Large intestine (tissue), 3 donors: Measurements from ENCODE around the gene ABHD13. TPM values are rescaled to one million over a fixed set of nuclear protein-coding genes. Genes with fewer than 3 reads are reported as not detected.

Experiments used
- DNase-seq, 2 donors: peaks; one replicate each; pipeline versions ENCODE4 v3.0.0 to v3.0.0-alpha.2; 2013
- H3K27ac ChIP-seq: one replicate; pipeline ENCODE4 v1.5.1; 2013; ENCODE audit warnings: low read length
- H3K27me3 ChIP-seq: 2 replicates; pipeline ENCODE4 v1.6.1; 2013; ENCODE audit warnings: low read length; ENCODE audit not compliant: control insufficient read depth, insufficient read depth
- H3K36me3 ChIP-seq: 2 replicates; pipeline ENCODE4 v1.6.1; 2013; ENCODE audit warnings: low read length; ENCODE audit not compliant: control insufficient read depth, insufficient read depth
- H3K4me1 ChIP-seq: one replicate; pipeline ENCODE4 v1.6.1; 2013; ENCODE audit warnings: low read length; ENCODE audit not compliant: control insufficient read depth, insufficient read depth
- H3K4me3 ChIP-seq: one replicate; pipeline ENCODE4 v1.5.1; 2013; ENCODE audit warnings: low read length
- H3K9me3 ChIP-seq: one replicate; pipeline ENCODE4 v1.6.1; 2013; ENCODE audit warnings: mild to moderate bottlenecking, low read depth, low read length, moderate library complexity; ENCODE audit not compliant: control insufficient read depth
- WGBS: methylation state at CpG from one replicate; pipeline ENCODE4 v1.1.5; 2013; ENCODE audit warnings: low lambda C conversion rate; ENCODE audit not compliant: insufficient coverage; 5-methylcytosine and 5-hydroxymethylcytosine counted together
- polyA plus RNA-seq: library from polyadenylated mRNA; unstranded; fragments of 120-200 nt; gene quantifications from one replicate; pipeline ENCODE4 v1.2.1, GENCODE V29; 2013

Gene ABHD13
- polyA plus RNA-seq, 1 donor, result 12.9 TPM

GRCh38 chr13:108220041-108220440 is 1.8 kb downstream of the ABHD13 start:
- Histone ChIP-seq H3K9me3 (no peaks in the 10 kb centered on the region), H3K27me3 (no peaks in the 10 kb centered on the region), H3K27ac (no peak overlapping the region), H3K36me3 (no peaks in the 10 kb centered on the region), H3K4me1 (peaks cover 7% of the 10 kb centered on the region), H3K4me3 (peak overlapping the region; percentile 76)
- WGBS, result 50% methylated on average over 1 of the region's 1 CpG
- DNase-seq, result peak in 1 of 2 donors; percentile 35

DNA sequence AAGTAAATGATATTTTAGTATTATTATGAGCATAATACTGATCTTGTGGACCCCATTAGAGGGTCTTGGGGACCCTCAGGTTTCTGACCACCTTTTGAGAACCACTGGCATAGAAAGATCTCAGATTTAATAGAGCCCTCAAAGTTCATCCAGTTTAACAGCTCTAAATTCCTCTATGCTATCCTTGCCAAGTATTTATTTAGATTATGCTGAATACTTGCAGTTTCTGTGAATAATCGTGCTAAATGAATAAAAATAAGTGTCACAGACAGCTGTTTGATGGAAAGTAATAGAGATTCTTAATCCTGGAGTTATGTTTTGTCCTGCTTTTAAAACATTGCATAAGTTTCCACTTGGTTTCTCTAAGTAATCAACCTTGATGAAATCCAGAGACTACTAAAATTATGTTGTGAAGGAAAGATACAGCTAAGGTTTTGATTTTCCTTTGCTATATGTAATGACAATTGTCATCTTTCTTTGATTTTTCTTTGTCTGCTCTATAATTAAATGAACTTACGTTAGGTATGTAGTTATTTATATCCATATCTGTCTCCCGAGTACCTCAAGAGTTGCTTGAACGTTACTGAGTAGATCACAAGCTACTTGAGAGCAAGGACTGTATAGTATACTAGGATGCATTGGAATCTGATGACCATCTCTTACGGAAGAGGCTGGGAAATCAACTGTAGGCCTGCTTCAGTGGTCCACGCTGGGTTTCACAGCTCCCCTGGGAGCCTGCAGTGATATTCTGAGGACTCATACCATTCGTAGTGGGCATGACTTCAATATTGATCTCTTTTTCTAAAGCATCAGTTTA is 5.7 kb downstream of the ABHD13 start:
- H3K4me1 ChIP-seq, result peaks cover 6% of the 10 kb centered on the region
- H3K27ac ChIP-seq, result no peak overlapping the region
- no peaks in the 10 kb centered on the region for H3K27me3 ChIP-seq
- no peaks in the 10 kb centered on the region for H3K9me3 ChIP-seq
- no peaks in the 10 kb centered on the region for H3K36me3 ChIP-seq
- no peak overlapping the region for H3K4me3 ChIP-seq
- DNase-seq, result no peak
- WGBS, result 83% methylated on average over 3 of the region's 7 CpGs

GRCh38 chr13:108225440-108225839 is 7.2 kb downstream of the ABHD13 start:
- Histone ChIP-seq H3K36me3 (peaks cover 9% of the 10 kb centered on the region), H3K27ac (no peak overlapping the region), H3K4me3 (no peak overlapping the region), H3K27me3 (no peaks in the 10 kb centered on the region), H3K9me3 (no peaks in the 10 kb centered on the region), H3K4me1 (peaks cover 6% of the 10 kb centered on the region)
- no peak for DNase-seq
- no CpG with 5 or more reads among the region's 1 CpG for WGBS

DNA sequence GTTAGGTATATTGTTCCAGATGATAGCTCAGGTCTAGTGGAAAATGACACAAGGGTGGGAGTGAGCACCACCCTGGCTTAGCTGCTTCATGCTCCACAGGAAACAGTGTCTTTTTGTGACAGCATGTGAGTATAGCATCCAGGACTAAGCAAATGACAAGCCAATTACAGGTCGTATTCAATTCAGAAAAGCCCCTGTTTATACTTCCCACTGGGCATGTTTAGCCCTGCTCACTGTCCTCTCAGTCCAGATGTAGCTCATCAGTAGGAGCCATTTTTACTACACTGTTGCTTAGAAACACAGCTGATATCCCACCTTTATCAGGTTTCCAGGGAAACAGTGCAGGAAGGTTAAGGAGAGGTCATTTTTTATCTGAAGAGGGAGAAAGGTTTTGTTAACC is 8.0 kb downstream of the ABHD13 start:
- H3K9me3 ChIP-seq, result no peaks in the 10 kb centered on the region
- no peak overlapping the region for H3K4me3 ChIP-seq
- DNase-seq, result peak in 1 of 2 donors; percentile 54
- no peak overlapping the region for H3K27ac ChIP-seq
- H3K36me3 ChIP-seq, result peaks cover 9% of the 10 kb centered on the region
- H3K4me1 ChIP-seq, result peaks cover 6% of the 10 kb centered on the region
- H3K27me3 ChIP-seq, result no peaks in the 10 kb centered on the region
- no CpG with 5 or more reads among the region's 1 CpG for WGBS

GRCh38 chr13:108227651-108228272 is 9.6 kb downstream of the ABHD13 start:
- Histone ChIP-seq H3K4me3 (no peak overlapping the region), H3K27ac (no peak overlapping the region), H3K4me1 (peaks cover 6% of the 10 kb centered on the region), H3K27me3 (no peaks in the 10 kb centered on the region), H3K36me3 (peaks cover 9% of the 10 kb centered on the region), H3K9me3 (no peaks in the 10 kb centered on the region)
- 100% methylated on average over 1 of the region's 1 CpG for WGBS
- no peak for DNase-seq

- no peak overlapping the region for H3K4me3 ChIP-seq
- DNase-seq, result no peak
Observed at GRCh38 chr13:108230377-108230776, 12.2 kb downstream of the ABHD13 start.

GRCh38 chr13:108249150-108249549 is 31.0 kb downstream of the ABHD13 start:
- peaks cover 13% of the 10 kb centered on the region for H3K9me3 ChIP-seq
- H3K27me3 ChIP-seq, result no peaks in the 10 kb centered on the region
- H3K27ac ChIP-seq, result no peak overlapping the region
- H3K4me3 ChIP-seq, result no peak overlapping the region
- DNase-seq, result no peak
- H3K4me1 ChIP-seq, result no peaks in the 10 kb centered on the region
- H3K36me3 ChIP-seq, result no peaks in the 10 kb centered on the region
- WGBS, result no CpG with 5 or more reads among the region's 4 CpGs

More at GRCh38 chr13:108230377-108230776, 12.2 kb downstream of the ABHD13 start:
- peaks cover 9% of the 10 kb centered on the region for H3K36me3 ChIP-seq
- no peaks in the 10 kb centered on the region for H3K9me3 ChIP-seq
- no peak overlapping the region for H3K27ac ChIP-seq
- peaks cover 6% of the 10 kb centered on the region for H3K4me1 ChIP-seq
- no peaks in the 10 kb centered on the region for H3K27me3 ChIP-seq

GRCh38 chr13:108257248-108257647 is 39.1 kb downstream of the ABHD13 start:
- no peaks in the 10 kb centered on the region for H3K9me3 ChIP-seq
- H3K4me1 ChIP-seq, result no peaks in the 10 kb centered on the region
- no peaks in the 10 kb centered on the region for H3K27me3 ChIP-seq
- H3K4me3 ChIP-seq, result no peak overlapping the region
- no peaks in the 10 kb centered on the region for H3K36me3 ChIP-seq
- WGBS, result 75% methylated on average over 2 of the region's 2 CpGs
- H3K27ac ChIP-seq, result no peak overlapping the region
- no peak for DNase-seq

DNA sequence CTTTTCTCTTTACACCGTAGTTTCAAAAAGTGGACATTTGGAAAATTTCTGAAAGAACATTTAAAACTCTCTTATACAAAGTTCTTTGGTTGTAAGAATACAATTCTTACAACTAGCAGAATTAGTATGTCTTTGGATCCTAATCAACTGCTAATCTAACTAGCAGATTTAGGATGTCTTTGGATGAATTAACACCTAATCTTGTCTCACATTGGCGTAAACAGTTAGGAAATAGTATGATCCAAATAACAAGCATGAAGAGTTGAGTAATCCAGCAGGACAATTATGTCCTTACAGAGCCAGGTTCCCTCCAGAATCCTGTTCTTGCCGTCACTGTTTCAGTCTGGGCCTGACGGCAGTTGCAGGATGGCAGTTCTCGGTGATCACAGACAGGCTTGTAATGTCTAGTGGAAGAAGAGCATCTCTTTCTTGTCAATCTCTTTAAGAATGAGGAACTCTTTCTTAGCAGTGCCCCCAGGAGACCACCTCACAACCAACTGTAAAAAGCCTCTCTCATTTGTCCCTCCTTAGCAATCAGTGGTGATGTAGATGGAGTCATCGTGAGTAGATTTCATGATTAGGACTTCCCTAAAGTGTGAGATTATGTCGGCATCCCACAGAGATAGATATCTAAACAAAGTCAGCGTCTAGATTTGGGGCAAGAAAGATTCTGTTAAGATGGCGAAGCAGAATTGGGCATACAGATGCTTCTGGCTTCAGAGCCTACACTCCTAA is 45.6 kb downstream of the ABHD13 start:
- Histone ChIP-seq H3K27me3 (no peaks in the 10 kb centered on the region), H3K27ac (no peak overlapping the region), H3K4me1 (no peaks in the 10 kb centered on the region), H3K9me3 (no peaks in the 10 kb centered on the region), H3K4me3 (no peak overlapping the region), H3K36me3 (no peaks in the 10 kb centered on the region)
- DNase-seq, result no peak
- WGBS, result 86% methylated on average over 1 of the region's 9 CpGs

DNA sequence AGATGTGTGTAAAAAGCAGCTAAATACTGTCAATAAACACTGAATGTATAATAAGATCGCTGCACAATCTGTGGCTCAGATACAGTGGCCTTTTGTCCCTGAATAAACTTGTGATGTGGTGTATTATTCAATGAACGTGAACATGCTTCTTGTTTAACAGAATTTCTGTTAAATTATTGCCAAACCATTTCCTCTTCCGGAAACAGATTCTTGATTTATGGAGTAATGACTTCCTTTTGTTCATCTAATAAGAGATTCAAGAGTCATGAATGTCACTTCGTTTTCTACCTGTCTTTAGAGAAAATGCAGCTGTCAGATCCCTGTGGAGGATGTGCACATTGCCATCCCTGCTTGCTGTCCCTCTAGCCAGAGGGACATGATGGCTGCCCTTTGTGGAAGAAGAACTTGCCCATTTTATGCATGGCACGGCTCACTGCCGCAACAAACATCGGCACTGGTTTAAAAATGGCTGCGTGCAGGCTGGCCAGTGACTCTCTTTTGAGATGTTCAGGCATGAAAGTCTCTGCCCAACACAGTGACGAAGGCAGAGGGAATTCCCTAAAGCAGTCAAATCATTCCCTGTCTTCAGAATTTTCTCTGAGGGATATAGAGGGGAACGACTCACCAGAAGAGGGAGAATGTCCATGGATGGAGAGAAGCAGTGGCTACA is 48.3 kb downstream of the ABHD13 start:
- Histone ChIP-seq H3K4me1 (peaks cover 4% of the 10 kb centered on the region), H3K27ac (no peak overlapping the region), H3K9me3 (no peaks in the 10 kb centered on the region), H3K4me3 (no peak overlapping the region), H3K36me3 (no peaks in the 10 kb centered on the region), H3K27me3 (no peaks in the 10 kb centered on the region)
- WGBS, result no CpG with 5 or more reads among the region's 10 CpGs
- no peak for DNase-seq
